Measurements from ENCODE around the gene OLFM2.
A peak's percentile ranks its signal among the peaks of the same experiment; 100 is the strongest.
"Not testable (repeated sequence)": the region's sequence is repeated elsewhere in the genome, so short reads cannot be mapped to it uniquely, and the experiment has no call there.

Gene OLFM2

GRCh38 chr19:9945319-9945966, 9.1 kb upstream of the OLFM2 start:
- DNase-seq, result peak; percentile 33 to 91 (median 65)
- intact Hi-C loops (cut with DNase I), result no loop called here

DNA sequence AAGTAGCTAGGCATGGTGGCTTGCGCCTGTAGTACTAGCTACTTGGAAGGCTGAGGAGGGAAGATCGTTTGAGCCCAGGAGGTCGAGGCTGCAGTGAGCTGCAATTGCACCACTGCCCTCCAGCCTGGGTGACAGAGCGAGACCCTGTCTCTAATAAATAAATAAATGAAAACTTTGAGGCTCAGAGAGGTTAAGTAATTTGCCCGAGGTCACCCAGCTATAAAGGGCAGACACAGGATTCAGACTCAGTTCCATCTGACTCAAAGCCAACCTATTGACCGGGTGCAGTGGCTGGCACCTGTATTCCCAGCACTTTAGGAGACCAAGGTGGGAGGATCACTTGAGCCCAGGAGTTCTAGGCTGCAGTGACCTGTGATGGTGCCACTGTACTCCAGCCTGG, 7.4 kb upstream of the OLFM2 start:
- intact Hi-C loops (cut with DNase I), result no loop called here
- DNase-seq, result no peak

GRCh38 chr19:9941671-9942070, 5.4 kb upstream of the OLFM2 start:
- no peak for DNase-seq
- intact Hi-C loops (cut with DNase I), result no loop called here

GRCh38 chr19:9941231-9941630, 4.9 kb upstream of the OLFM2 start:
- DNase-seq, result no peak
- intact Hi-C loops (cut with DNase I), result no loop called here

DNA sequence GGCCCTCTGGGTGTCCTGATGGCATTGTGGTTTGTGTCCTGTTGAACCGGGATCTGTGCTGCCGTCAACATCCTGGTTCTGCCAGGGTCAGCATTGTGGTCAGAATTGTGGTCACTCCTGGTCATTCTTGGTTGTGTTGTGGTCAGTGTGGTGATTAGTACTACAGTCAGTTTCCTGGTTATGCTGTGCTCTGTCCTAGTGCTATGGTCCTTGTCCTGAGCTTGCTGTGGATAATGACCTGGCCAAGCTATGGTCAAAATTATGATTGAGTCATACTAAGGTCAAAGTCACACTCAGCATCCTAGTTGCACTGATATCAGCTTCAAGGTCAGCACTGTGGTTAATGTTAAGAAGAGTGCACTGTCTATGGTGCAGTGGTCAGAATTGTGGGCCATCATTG, 4.5 kb upstream of the OLFM2 start:
- intact Hi-C loops (cut with DNase I), result no loop called here

GRCh38 chr19:9939301-9939913, 3.1 kb upstream of the OLFM2 start:
- intact Hi-C loops (cut with DNase I), result no loop called here
- no peak for DNase-seq

More for the DNA sequence above, 4.5 kb upstream of the OLFM2 start:
- no peak for DNase-seq

GRCh38 chr19:9937001-9937411, 691 bp upstream of the OLFM2 start:
- intact Hi-C loops (cut with DNase I), result no loop called here
- DNase-seq, result peak in 1 of 10 donors; percentile 70

DNA sequence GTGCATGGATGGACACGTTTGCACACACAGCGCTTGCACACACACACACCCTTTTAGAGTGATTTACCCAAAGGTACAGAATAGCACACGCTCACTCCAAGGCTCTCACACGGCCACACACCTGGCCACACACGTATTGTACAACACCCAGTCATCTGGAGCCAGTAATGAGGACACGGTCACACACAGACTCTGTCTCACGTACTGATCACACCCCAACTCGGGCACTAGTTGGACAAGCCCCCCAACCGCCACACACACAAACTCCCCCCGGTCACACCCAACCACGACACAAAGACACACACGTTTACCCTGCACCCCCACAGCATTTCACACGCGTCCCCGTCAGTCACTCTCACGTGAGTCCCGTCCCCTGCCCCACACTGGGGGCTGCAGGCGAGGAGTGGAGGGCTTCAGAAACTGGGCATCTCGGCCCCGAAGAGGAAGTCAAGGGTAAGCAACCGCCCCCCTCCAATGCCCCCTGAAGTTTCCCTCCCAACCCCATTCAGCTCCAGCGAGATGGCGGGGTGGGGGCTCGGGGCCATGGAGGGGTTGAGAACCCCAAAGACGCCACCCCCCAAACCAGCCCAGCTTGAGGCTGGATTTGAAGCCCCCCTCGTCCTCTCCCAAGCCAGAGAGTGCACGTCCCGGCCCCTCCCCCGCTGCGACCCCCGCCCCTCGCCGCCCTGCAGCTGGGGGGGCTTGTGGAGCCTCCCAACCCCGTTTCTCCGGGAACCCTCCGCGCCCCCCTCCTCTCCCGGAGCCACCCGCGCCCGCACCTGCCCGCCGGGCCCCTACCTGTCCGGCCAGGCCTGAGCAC, 599 bp downstream of the OLFM2 start:
- intact Hi-C loops (cut with DNase I), result no loop called here

GRCh38 chr19:9934132-9934950, 2.0 kb downstream of the OLFM2 start:
- intact Hi-C loops (cut with DNase I), result loop anchor here (5.0 kb wide), 1 partner anchor 318 kb away; the partner anchor contains the start of gene MRPL4
- peak; percentile 56 to 95 (median 74) for DNase-seq

More for the DNA sequence above, 599 bp downstream of the OLFM2 start:
- peak in 1 of 10 donors; percentile 55 for DNase-seq

DNA sequence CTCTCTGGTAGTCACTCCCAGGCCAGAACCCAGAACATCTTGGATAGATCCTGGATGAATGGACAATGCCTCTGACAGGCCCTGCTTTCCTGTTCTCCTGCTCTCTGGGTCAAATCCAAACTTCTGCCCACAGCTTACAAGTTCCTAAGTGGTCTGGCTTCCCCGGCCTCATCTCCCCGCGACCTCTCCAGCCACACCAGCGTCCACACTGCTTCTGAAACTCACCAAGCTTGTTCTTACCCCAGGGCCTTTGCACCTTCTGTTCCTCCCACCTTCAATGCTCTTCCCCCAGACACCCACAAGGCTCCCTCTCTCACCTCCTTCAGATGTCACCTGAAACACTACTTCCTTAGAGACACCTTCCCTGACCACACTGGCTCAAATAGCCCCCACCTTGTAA, 3.5 kb downstream of the OLFM2 start:
- intact Hi-C loops (cut with DNase I), result loop anchor here (2.0 to 5.0 kb wide), 2 partner anchors 319 to 458 kb away; partner anchors contain the start of gene MRPL4
- peak in 1 of 10 donors; percentile 32 for DNase-seq

DNA sequence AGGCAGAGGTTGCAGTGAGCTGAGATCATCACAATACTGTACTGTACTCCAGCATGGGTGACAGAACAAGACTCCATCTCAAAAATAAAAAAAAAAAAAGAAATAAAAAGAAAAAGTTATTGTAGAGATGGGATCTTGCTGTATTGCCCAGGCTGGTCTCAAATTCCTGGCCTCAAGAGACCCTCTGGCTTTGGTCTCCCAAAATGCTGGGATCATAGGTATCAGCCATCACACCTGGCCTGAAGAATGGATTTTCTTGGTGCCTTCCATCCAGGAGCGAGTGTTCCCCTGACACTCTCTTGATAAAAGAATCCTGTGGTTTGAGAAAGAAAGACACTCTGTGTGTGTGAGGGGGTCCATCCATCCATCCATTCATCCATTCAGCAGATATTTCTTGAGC, 4.7 kb downstream of the OLFM2 start:
- intact Hi-C loops (cut with DNase I), result loop anchor here (1.0 to 5.0 kb wide), 3 partner anchors 96 to 459 kb away; partner anchors contain the start of gene MRPL4
- peak in 1 of 10 donors; percentile 2 for DNase-seq

DNA sequence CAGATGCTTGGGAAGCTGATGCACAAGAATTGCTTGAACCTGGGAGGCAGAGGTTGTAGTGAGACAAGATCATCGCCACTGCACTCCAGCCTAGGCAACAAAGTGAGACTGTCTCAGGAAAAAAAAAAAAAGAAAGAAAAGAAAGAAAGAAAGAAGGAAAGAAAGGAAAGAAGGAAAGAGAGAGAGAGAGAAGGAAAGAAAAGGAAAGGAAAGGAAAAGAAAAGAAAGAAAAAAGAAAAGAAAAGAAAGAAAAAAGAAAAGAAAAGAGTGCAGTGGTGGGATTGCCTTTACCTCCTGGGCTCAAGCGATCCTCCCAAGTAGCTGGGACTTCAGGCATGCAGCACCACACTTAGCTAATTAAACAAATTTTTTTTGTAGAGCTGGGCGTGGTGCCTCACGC, 12.9 kb downstream of the OLFM2 start:
- DNase-seq, result peak in 3 of 10 donors; percentile 2 to 20 (median 13)
- intact Hi-C loops (cut with DNase I), result no loop called here

DNA sequence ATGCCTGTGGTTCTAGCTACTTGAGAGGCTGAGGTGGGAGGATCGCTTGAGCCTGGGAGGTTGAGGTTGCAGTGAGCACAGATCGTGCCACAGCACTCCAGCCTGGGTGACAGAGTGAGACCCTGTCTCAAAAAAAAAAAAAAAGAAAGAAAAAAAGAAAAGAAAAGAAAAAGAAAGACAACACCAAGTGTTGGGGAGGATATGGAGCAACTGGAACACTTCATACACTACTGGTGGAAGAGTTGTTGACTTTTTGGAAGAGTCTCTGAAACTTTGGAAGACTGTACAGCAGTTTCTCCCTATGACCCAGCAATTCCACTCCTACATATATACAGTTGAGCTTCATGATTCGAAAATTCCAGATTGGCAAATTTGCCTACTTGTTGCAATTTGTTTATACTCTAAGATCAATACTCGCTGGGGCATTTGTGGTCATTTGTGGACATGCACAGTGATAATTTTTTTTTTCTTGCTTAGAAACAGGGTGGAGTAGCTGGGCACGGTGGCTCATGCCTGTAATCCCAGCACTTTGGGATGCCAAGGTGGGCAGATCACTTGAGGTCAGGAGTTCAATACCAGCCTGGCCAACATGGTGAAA, 13.4 kb downstream of the OLFM2 start:
- DNase-seq, result peak in 3 of 10 donors; percentile 0 to 10 (median 3)
- intact Hi-C loops (cut with DNase I), result not testable (repeated sequence)

GRCh38 chr19:9917321-9917720, 19.0 kb downstream of the OLFM2 start:
- intact Hi-C loops (cut with DNase I), result loop anchor here (10.0 kb wide), 1 partner anchor 73 kb away; no protein-coding TSS in a partner anchor

GRCh38 chr19:9916719-9917118, 19.6 kb downstream of the OLFM2 start:
- peak in 2 of 10 donors; percentile 8 to 21 for DNase-seq
- intact Hi-C loops (cut with DNase I), result loop anchor here (10.0 kb wide), 1 partner anchor 72 kb away; no protein-coding TSS in a partner anchor

More at GRCh38 chr19:9917321-9917720, 19.0 kb downstream of the OLFM2 start:
- DNase-seq, result peak in 2 of 10 donors; percentile 7 to 78

- intact Hi-C loops (cut with DNase I), result loop anchor here (10.0 kb wide), 1 partner anchor 70 kb away; no protein-coding TSS in a partner anchor
- peak; percentile 40 to 94 (median 66) for DNase-seq
Observed at GRCh38 chr19:9914315-9915207, 21.8 kb downstream of the OLFM2 start.

DNA sequence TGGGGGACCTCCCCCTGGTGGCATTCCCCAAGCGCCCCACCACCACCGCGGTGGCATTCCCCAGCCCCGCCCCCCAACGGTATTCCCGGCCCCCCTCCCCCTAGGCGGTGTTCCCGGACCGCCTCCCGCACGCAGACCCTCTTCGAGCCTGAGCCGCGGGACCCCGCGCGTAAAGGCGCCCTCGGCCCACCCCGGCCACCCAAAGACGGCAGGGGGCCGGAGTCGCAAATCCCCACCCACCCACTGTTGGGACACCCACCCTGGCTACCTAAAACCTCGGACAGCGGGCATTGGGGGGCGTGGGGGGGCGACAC, 22.4 kb downstream of the OLFM2 start:
- DNase-seq, result no peak
- intact Hi-C loops (cut with DNase I), result loop anchor here (10.0 kb wide), 1 partner anchor 69 kb away; no protein-coding TSS in a partner anchor

GRCh38 chr19:9913237-9914000, 22.9 kb downstream of the OLFM2 start:
- intact Hi-C loops (cut with DNase I), result loop anchor here (10.0 kb wide), 1 partner anchor 69 kb away; no protein-coding TSS in a partner anchor
- peak in 4 of 10 donors; percentile 36 to 87 (median 74) for DNase-seq
